ENCODE results near the gene NRCAM. TPM values are rescaled to one million over a fixed set of nuclear protein-coding genes. Genes with fewer than 3 reads are reported as not detected.

The NRCAM gene
- total and polyA plus RNA-seq, 10 of the 15 experiments (the other 5 are each of a cell fraction or from before 2014, with no cell fraction given): 0.30 to 2.0 (median 1.0) TPM

DNA sequence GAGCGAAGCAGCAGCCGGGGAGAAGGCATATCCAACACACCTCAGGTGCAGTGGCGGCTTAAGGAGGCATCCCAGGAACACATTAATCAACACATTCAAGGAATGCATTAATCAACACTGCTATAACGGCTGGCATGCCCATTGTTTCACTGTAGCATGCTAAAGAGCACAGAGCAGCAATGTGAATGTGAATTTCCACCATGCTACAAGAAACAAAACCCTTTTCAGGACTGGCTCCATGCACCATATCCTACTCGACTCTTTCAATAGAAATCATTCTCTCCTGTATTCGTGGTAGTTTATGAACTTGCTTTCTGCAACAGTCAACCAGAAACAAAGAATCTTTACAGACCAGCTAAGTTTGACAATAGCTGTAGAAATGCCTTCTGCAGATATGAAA is 149.0 kb downstream of the NRCAM start:
- Histone ChIP-seq H3K27ac (ENCODE audit: control insufficient read depth, insufficient read depth) (no peak overlapping the region), H2AFZ (ENCODE audit: control insufficient read depth, low read depth, low read length) (no peak overlapping the region), H3K9me3 (replicated peaks; ENCODE audit: control insufficient read depth, insufficient read depth, low read length) (no peaks in the 10 kb centered on the region), H3K36me3 (ENCODE audit: control insufficient read depth in 2 of 2, insufficient read depth in 2 of 2, low read length in 1 of 2) (no peaks in the 10 kb centered on the region), H4K20me1 (ENCODE audit: control insufficient read depth, insufficient read depth) (no peaks in the 10 kb centered on the region), H3K4me3 (no peak overlapping the region), H3K27me3 (replicated peaks in 1 of 2; ENCODE audit: control insufficient read depth in 2 of 2, insufficient read depth in 2 of 2, low read length in 1 of 2) (no peaks in the 10 kb centered on the region), H3K9ac (ENCODE audit: control insufficient read depth, insufficient read depth, low read length) (no peak overlapping the region), H3K79me2 (ENCODE audit: control insufficient read depth, insufficient read depth, low read length) (no peaks in the 10 kb centered on the region), H3K4me2 (ENCODE audit: control insufficient read depth, insufficient read depth) (no peak overlapping the region), H3K4me1 (ENCODE audit: control insufficient read depth, insufficient read depth, low read length) (peaks cover 9% of the 10 kb centered on the region)
- intact Hi-C loops (cut with micrococcal nuclease; ENCODE audit: unreplicated experiment) (loop anchor here (10.0 kb wide), 1 partner anchor 122 kb away; no protein-coding TSS in a partner anchor), in situ Hi-C loops (cut with MboI) (no loop called here)
- no TSS peak for BruUV-seq (replicated peaks)
- ATAC-seq (no peak), FAIRE-seq (no peak), DNase-seq (ENCODE audit: low read depth, low spot score) (no peak)
- ChIA-PET POLR2A (interaction anchor here (0.7 kb wide), 1 partner anchor 15 kb away, joined by 3 read pairs; no protein-coding TSS in a partner anchor), RAD21 (ENCODE audit: unreplicated experiment) (no interaction called here), SMC1A (ENCODE audit: uncharacterized antibody, unreplicated experiment) (interaction anchor here (1.5 to 3.0 kb wide), 2 partner anchors 15 to 22 kb away, joined by 3 to 9 read pairs; no protein-coding TSS in a partner anchor), CTCF (interaction anchor here (1.5 to 1.6 kb wide), 2 partner anchors 14 to 189 kb away, joined by 3 to 5 read pairs; no protein-coding TSS in a partner anchor)
- TF ChIP-seq SIX5 (IDR thresholded peaks at IDR 0.05; ENCODE audit: low read depth, low read length, severe bottlenecking): no peak
- no peak for TF ChIP-seq E2F8 (IDR thresholded peaks at IDR 0.05; ENCODE audit: low read depth, partially characterized antibody)
- no peak for TF ChIP-seq NRF1 (conservative IDR thresholded peaks at IDR 0.05; ENCODE audit: low read depth, low read length)
- TF ChIP-seq HDGF (IDR thresholded peaks at IDR 0.05): no peak
- TF ChIP-seq SREBF2 (IDR thresholded peaks at IDR 0.05; ENCODE audit: low read length): no peak
- no peak for TF ChIP-seq GABPA (IDR thresholded peaks at IDR 0.05; ENCODE audit: low read depth)
- TF ChIP-seq POLR2A (IDR thresholded peaks at IDR 0.05; ENCODE audit: low read depth, low read length): no peak
- no peak for TF ChIP-seq MYB (IDR thresholded peaks at IDR 0.05; ENCODE audit: borderline replicate concordance, low read depth, low read length)
- 35% methylated on average over 6 of the region's 6 CpGs for WGBS (ENCODE audit: insufficient coverage, insufficient replicate concordance, low lambda C conversion rate, missing lambda C conversion rate)
